ACC112 (cell line): ENCODE data around the gene CSRNP2.
"Not testable (repeated sequence)": the region's sequence is repeated elsewhere in the genome, so short reads cannot be mapped to it uniquely, and the experiment has no call there.

Experiments
- H2AFZ ChIP-seq: fragments of 200-600 bp; sonication (generic); one replicate; pipeline ENCODE4 v1.6.0; 2017; ENCODE audit warnings: antibody characterized with exemption, low read length; ENCODE audit not compliant: unreplicated experiment
- H3K27ac ChIP-seq: fragments of 200-600 bp; sonication (generic); 2 replicates; pipeline ENCODE4 v1.5.1; 2014; ENCODE audit warnings: low read depth, mild to moderate bottlenecking, antibody characterized with exemption, low read length, moderate library complexity
- H3K27me3 ChIP-seq: fragments of 200-600 bp; sonication (generic); 2 replicates; pipeline ENCODE4 v1.6.1; 2014; ENCODE audit warnings: mild to moderate bottlenecking, antibody characterized with exemption, low read length, moderate library complexity, mixed read lengths; ENCODE audit not compliant: insufficient read depth
- H3K36me3 ChIP-seq: fragments of 200-600 bp; sonication (generic); 2 replicates; pipeline ENCODE4 v1.6.1; 2016; ENCODE audit warnings: mild to moderate bottlenecking, antibody characterized with exemption, low read length, moderate library complexity, mixed read lengths; ENCODE audit not compliant: insufficient read depth
- H3K4me1 ChIP-seq: fragments of 200-600 bp; sonication (generic); one replicate; pipeline ENCODE4 v1.6.1; 2016; ENCODE audit warnings: low read length, mixed read lengths; ENCODE audit not compliant: insufficient read depth, unreplicated experiment, control insufficient read depth
- H3K4me3 ChIP-seq: fragments of 200-600 bp; sonication (generic); 2 replicates; pipeline ENCODE4 v1.5.1; 2014; ENCODE audit warnings: mild to moderate bottlenecking, low read depth, low read length
- H3K79me2 ChIP-seq: fragments of 200-600 bp; sonication (generic); one replicate; pipeline ENCODE4 v1.6.0; 2016; ENCODE audit warnings: low read length; ENCODE audit not compliant: control insufficient read depth, unreplicated experiment, insufficient read depth

The CSRNP2 gene

DNA sequence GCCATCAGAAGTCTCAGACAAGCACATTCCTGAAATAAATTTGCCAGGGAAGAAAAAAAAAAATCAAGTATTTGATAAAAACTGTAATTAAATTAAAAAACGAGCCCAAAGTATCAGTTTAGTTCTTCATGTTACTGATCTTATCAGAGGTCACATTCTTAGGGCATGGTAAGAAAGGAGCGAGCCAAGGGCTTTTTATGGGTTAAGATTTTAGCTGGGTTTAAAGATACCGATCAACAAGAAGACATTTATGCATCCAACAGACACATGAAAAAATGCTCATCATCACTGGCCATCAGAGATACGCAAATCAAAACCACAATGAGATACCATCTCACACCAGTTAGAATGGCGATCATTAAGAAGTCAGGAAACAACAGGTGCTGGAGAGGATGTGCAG, 5.0 kb downstream of the CSRNP2 start:
- H3K4me1 ChIP-seq, result not testable (repeated sequence)

DNA sequence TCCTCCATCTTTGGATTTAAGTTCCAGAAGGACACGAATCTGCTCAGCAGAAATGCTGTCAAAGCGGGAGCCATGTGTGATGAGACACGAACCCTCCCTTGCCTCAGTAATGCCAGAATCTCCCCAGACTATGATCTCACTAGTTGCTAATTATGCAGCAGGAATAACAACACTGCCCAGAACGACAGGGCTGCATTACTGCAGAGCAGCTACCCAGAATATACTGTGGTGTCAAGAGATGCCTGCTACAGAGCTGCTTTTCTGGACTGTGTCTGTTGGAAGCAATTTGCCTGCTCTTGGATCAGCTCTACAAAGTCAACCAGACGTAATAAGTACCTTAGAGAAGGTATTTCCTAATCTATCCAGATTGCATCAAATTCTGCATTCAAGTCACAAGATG, 5.5 kb downstream of the CSRNP2 start:
- peaks cover 2% of the 10 kb centered on the region; the same call in 1 of the 2 replicates for H3K36me3 ChIP-seq
- peaks cover 63% of the 10 kb centered on the region for H3K79me2 ChIP-seq
- H3K4me3 ChIP-seq, result no peak overlapping the region
- peaks cover 9% of the 10 kb centered on the region for H3K4me1 ChIP-seq
- no peak overlapping the region for H2AFZ ChIP-seq
- H3K27me3 ChIP-seq, result no peaks in the 10 kb centered on the region
- H3K27ac ChIP-seq, result no peak overlapping the region

More for the DNA sequence above, 5.0 kb downstream of the CSRNP2 start:
- H3K36me3 ChIP-seq, H2AFZ ChIP-seq, H3K27me3 ChIP-seq, H3K4me3 ChIP-seq, H3K27ac ChIP-seq: not testable (repeated sequence)
- H3K79me2 ChIP-seq, result peaks cover 64% of the 10 kb centered on the region

DNA sequence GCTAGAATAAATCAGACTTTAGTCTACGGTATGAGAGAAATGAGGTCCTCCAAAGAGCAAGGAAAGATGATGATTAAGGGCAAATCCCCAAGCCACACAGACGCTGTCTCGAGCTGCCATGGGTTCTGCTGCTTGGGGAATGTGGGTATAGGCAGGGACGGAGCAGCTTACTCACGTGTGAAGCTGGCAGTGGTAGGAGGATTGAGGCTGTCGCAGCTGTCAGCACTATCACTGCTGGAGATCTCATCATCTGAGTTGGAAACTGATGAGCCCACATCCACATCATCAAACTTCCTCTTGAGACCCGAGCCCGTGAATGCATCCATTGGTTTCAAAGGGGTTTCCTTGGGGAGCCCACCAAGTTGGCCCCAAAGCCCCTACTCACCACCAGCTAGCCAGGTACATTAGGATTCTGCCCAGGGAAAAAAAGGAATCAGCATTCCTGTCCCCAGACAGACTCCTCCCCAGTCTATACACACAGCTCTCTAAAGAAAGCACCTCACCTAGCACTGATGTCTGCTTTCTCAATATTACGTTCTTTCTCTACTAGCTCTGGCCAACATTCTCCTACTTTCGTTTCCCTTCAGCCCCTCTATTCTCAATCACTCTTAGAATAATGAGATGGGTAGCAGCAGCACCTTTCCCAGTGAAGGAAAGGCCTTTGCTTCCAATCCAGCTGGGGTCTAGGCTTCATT, 7.0 kb downstream of the CSRNP2 start:
- Histone ChIP-seq H3K79me2 (peaks cover 47% of the 10 kb centered on the region), H3K4me1 (peaks cover 2% of the 10 kb centered on the region), H3K4me3 (no peak overlapping the region), H3K36me3 (peaks cover 9% of the 10 kb centered on the region; the same call in 1 of the 2 replicates), H3K27me3 (no peaks in the 10 kb centered on the region), H3K27ac (no peak overlapping the region), H2AFZ (no peak overlapping the region)

DNA sequence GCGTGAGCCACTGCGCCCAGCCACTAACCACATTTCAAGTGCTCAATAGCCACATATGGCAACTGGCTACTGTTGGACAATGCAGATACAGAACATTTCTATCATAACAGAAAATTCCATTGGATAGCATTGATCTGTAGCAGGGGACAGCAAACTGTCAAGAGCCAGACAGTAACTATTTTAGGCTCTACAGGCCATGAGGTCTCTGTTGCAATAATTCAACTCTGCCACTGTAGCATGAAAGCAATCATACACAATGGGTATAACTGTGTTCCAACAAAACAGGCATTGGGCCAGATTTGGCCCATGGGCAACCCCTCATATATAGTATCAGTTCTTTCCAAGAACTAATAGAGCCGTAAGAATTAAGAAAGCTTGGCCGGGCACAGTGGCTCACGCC, 8.0 kb downstream of the CSRNP2 start:
- Histone ChIP-seq H3K4me3 (no peak overlapping the region), H3K36me3 (peaks cover 9% of the 10 kb centered on the region; the same call in 1 of the 2 replicates), H3K4me1 (no peaks in the 10 kb centered on the region), H2AFZ (no peak overlapping the region), H3K79me2 (peaks cover 39% of the 10 kb centered on the region), H3K27ac (no peak overlapping the region), H3K27me3 (no peaks in the 10 kb centered on the region)

DNA sequence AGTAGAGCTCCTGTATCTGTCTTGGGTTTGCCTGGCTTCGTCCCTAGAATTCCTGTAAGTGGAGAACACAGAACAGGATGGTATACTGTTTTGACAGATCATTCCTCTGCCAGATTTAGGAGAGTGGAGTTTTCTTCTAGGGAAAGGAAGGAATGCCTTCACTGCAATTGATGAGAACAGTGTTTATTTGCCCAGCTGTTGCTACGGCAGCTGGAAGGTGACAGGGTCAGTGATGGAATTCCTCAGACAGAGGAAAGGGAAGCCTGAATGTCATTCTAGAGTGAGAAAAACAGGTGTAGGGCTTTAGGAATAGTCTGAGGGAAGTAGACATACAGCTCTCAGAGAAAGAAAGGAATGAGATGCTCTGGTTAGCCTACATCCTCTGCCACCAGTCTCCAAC, 11.7 kb downstream of the CSRNP2 start:
- no peaks in the 10 kb centered on the region for H3K4me1 ChIP-seq
- H3K27ac ChIP-seq, result no peak overlapping the region
- no peak overlapping the region for H3K4me3 ChIP-seq
- no peaks in the 10 kb centered on the region for H3K27me3 ChIP-seq
- H2AFZ ChIP-seq, result no peak overlapping the region
- H3K79me2 ChIP-seq, result peaks cover 17% of the 10 kb centered on the region
- peaks cover 13% of the 10 kb centered on the region; the same call in 1 of the 2 replicates for H3K36me3 ChIP-seq

DNA sequence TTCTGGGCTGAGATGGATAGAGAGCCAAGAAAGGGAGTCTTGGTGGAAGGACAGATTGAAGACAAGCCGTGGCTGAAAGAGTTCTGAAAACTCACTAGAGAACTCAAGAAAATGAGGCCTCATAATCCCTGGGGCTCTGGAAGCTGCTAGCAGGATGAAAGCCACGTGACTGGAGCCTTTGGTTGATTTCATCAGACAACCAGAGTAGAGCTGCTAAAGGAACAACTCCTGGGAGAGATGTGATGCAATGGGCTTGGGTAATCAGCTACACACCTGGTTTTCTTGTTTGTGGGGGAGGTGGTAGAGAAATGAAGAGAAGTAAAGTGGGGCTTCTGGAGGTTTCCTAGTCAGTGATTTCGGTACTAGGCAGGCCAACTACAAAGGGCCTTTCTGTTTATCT, 13.4 kb downstream of the CSRNP2 start:
- H3K4me3 ChIP-seq, result no peak overlapping the region
- H2AFZ ChIP-seq, result no peak overlapping the region
- H3K27ac ChIP-seq, result no peak overlapping the region
- H3K4me1 ChIP-seq, result no peaks in the 10 kb centered on the region
- H3K27me3 ChIP-seq, result no peaks in the 10 kb centered on the region
- H3K36me3 ChIP-seq, result peaks cover 13% of the 10 kb centered on the region; the same call in 1 of the 2 replicates
- peaks cover 3% of the 10 kb centered on the region for H3K79me2 ChIP-seq

DNA sequence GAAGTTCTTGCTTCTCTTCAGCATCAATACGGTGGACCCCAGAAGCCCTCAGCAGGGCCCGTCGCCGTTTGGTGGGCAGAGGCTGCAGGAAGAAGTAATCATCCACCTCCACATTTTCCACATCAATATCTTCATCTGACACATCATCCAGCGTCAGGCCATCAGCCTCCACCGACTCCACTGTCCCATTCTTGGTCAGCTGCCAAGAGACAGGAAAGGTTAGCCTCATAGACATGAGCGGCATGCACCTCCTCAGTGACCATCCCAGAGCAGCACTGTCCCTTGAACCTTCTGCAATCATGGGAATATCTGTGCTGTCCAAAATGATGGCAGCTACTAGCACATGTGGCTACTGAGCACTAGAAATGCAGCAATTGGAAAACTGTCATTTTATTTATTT, 15.6 kb downstream of the CSRNP2 start:
- H3K4me3 ChIP-seq, result no peak overlapping the region
- no peak overlapping the region for H3K27ac ChIP-seq
- H2AFZ ChIP-seq, result no peak overlapping the region
- no peaks in the 10 kb centered on the region for H3K4me1 ChIP-seq
- H3K36me3 ChIP-seq, result peaks cover 15% of the 10 kb centered on the region
- H3K27me3 ChIP-seq, result no peaks in the 10 kb centered on the region
- H3K79me2 ChIP-seq, result no peaks in the 10 kb centered on the region

DNA sequence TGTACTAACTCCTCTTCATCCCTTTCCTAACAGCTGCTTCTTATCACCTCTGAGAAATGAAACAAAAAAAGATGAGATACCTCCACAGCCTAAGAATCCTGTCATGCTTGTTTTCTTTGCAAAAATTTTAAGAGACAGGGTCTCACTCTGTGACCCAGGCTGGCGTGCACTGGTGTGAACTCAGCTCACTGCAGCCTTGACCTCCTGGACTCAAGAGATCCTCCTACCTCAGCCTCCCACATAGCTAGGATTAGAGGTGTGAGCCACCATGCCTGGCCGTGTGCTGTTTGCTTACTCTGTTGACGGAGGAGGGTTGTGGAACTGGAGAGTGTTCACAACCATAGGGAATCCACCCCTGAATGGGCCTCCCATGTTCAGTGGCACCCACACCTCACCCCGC, 16.2 kb downstream of the CSRNP2 start:
- Histone ChIP-seq H3K4me1 (no peaks in the 10 kb centered on the region), H2AFZ (no peak overlapping the region), H3K79me2 (no peaks in the 10 kb centered on the region), H3K27ac (no peak overlapping the region), H3K36me3 (peaks cover 20% of the 10 kb centered on the region), H3K27me3 (no peaks in the 10 kb centered on the region), H3K4me3 (no peak overlapping the region)

DNA sequence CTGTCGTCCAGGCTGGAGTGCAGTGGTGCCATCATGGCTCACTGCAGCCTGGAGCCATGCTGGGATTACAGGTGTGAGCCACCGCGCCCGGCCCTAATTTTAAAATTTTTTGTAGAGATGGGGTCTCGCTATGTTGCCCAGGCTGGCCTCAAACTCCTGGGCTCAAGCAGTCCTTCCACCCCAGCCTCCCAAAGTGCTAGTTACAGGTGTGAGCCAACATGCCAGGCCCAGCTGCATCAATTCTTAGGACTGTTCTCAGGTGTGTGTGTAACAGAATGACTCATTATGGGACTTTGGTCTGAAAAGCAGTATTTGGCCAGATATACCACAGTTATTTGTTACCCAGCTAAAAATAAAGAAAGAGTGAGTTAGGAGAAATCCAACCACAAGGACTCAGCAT, 17.9 kb downstream of the CSRNP2 start:
- no peak overlapping the region for H2AFZ ChIP-seq
- H3K4me1 ChIP-seq, result no peaks in the 10 kb centered on the region
- H3K27me3 ChIP-seq, result no peaks in the 10 kb centered on the region
- no peak overlapping the region for H3K4me3 ChIP-seq
- H3K79me2 ChIP-seq, result no peaks in the 10 kb centered on the region
- no peak overlapping the region for H3K27ac ChIP-seq
- H3K36me3 ChIP-seq, result peaks cover 14% of the 10 kb centered on the region

DNA sequence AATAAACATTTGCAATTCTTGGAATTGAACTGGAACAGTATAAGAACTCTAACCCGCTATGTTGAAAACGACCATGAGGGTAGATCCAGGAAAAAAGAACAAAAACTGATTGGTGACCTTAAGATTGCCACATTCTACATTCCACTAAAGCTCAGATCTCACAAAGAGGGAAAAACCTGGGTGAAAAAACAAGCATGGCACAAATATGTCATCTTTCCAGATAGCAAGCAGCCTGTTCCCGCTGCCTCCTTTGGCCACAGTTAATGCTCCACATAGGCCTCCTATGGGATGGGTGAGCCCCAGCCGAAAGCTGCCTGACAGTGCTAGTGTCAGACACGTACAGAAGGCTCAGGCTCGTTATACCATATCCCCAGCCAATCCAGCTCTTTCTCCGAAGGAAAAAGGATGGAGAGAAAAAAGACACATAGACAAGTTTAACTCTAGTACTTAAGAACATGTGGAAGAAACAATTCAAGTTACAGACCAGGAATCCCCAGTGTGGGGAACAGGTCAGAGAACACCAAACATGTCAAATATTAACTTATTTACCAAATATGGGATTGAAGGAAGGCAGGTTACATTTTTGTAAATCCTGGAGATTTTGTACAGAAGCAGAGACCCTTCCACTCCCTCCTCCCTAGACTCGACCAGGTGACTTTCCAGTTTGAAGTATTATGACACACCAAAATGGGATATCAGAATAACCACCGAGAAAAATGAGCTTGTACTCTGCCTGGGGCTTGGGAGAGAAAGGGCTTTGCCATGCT, 20.6 kb downstream of the CSRNP2 start:
- Histone ChIP-seq H3K27ac (no peak overlapping the region), H3K79me2 (no peaks in the 10 kb centered on the region), H2AFZ (no peak overlapping the region), H3K4me1 (no peaks in the 10 kb centered on the region), H3K4me3 (no peak overlapping the region), H3K27me3 (no peaks in the 10 kb centered on the region), H3K36me3 (peaks cover 22% of the 10 kb centered on the region)

DNA sequence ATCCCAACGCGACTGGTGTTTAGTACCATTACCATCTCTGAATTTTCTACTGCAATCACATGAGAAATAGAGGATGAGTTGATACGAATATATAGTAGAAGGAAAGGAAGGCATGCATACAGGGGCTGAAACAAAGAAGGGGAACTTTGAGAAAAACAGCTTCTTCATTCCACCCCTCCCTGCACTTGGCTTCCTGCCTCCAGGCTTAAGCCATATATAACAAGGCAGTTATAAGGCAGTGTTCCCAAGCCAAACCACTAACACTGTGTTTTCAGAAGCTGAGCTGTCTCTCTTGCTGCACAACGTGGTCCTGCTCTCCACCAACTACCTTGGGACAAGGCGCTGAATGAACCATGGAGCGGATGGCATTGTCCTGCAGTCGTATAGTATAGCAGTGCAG, 24.3 kb downstream of the CSRNP2 start:
- Histone ChIP-seq H3K27me3 (no peaks in the 10 kb centered on the region), H3K27ac (no peak overlapping the region), H3K4me1 (peaks cover 6% of the 10 kb centered on the region), H3K4me3 (no peak overlapping the region), H2AFZ (no peak overlapping the region), H3K79me2 (no peaks in the 10 kb centered on the region), H3K36me3 (peaks cover 25% of the 10 kb centered on the region)
